Esophagus squamous epithelium (tissue), 5 donors: Measurements from ENCODE around the gene CREB5. TPM values are rescaled to one million over a fixed set of nuclear protein-coding genes. Genes with fewer than 3 reads are reported as not detected.

Source experiments
- DNase-seq: peaks from one replicate; lab custom pipeline; 2025; lab: John Stamatoyannopoulos, UW
- H3K27ac ChIP-seq, 4 donors: fragments of 200-600 bp; sonication (generic); one replicate each; pipeline ENCODE4 v1.5.1; 2016 to 2019; ENCODE audit warnings: mild to moderate bottlenecking in 1 of 4
- H3K27me3 ChIP-seq, 4 donors: fragments of 200-600 bp; sonication (generic); 1 replicate in 3 of 4; 2 replicates in 1 of 4; pipeline versions ENCODE4 v1.5.1 to v1.6.0; 2017 to 2021; ENCODE audit warnings: antibody characterized with exemption in 1 of 4
- H3K36me3 ChIP-seq, 3 donors: fragments of 200-600 bp; sonication (generic); one replicate each; pipeline ENCODE4 v1.5.1; 2016 to 2019
- H3K4me1 ChIP-seq, 3 donors: fragments of 200-600 bp; sonication (generic); one replicate each; pipeline ENCODE4 v1.5.1; 2017 to 2019
- H3K4me3 ChIP-seq, 4 donors: fragments of 200-600 bp; sonication (generic); 1 replicate in 3 of 4; 2 replicates in 1 of 4; pipeline ENCODE4 v1.5.1; 2016 to 2019; ENCODE audit warnings: mild to moderate bottlenecking in 2 of 4, moderate library complexity in 1 of 4
- H3K9me3 ChIP-seq, 3 donors: fragments of 200-600 bp; sonication (generic); one replicate each; pipeline ENCODE4 v1.5.1; 2016 to 2019
- CTCF ChIP-seq, 6 experiments: fragments of 450-650 bp in 4 of 6; fragments of 200-600 bp in 2 of 6; sonication (generic) in 2 of 6; IDR thresholded peaks; one replicate each; pipeline ENCODE4 v1.5.1; 2016 to 2019; ENCODE audit warnings: antibody characterized with exemption in 6 of 6, mild to moderate bottlenecking in 4 of 6, moderate library complexity in 4 of 6
- POLR2A ChIP-seq, 4 donors: fragments of 450-650 bp; IDR thresholded peaks; one replicate each; pipeline ENCODE4 v1.6.1; 2017; ENCODE audit warnings: antibody characterized with exemption in 4 of 4, mild to moderate bottlenecking in 4 of 4, moderate library complexity in 3 of 4
- WGBS, 2 donors: methylation state at CpG; one replicate each; pipeline ENCODE4 v1.1.5; 2018; 5-methylcytosine and 5-hydroxymethylcytosine counted together
- intact Hi-C: fragments of 100-400 bp; cut with DNase I; formaldehyde crosslinking; loops from one replicate; pipeline ENCODE4 v1.15.0; 2022
- total RNA-seq, 4 donors: library from RNA; depleted of rRNA; stranded (reverse); fragments of >200 nt; gene quantifications; one replicate each; pipeline ENCODE4 v1.1.0, GENCODE V29; 2016
- donor health status: DM: yes; HTN: yes; CAD: no.

CREB5 gene
- total RNA-seq, 4 donors from 2014 or later, result 0.30 to 5.0 (median 2.2) TPM

GRCh38 chr7:28747854-28748253, 335.5 kb downstream of the CREB5 start:
- Histone ChIP-seq H3K27me3 (no peaks in the 10 kb centered on the region), H3K36me3 (no peaks in the 10 kb centered on the region), H3K9me3 (no peaks in the 10 kb centered on the region), H3K27ac (no peak overlapping the region), H3K4me3 (no peak overlapping the region), H3K4me1 (peaks cover 0 to 18% (median 4%) of the 10 kb centered on the region in 3 donors)
- DNase-seq, result no peak
- 75 to 86% methylated on average over 2 to 3 of the region's 3 CpGs for WGBS, 2 donors
- intact Hi-C loops, result no loop called here
- no peak for TF ChIP-seq POLR2A (IDR thresholded peaks at IDR 0.05)
- TF ChIP-seq CTCF (IDR thresholded peaks at IDR 0.05), result no peak

- Histone ChIP-seq H3K27me3 (no peaks in the 10 kb centered on the region), H3K9me3 (no peaks in the 10 kb centered on the region), H3K27ac (no peak overlapping the region), H3K36me3 (no peaks in the 10 kb centered on the region), H3K4me1 (peaks cover 0 to 18% (median 4%) of the 10 kb centered on the region in 3 donors), H3K4me3 (no peak overlapping the region)
- DNase-seq, result no peak
- 64 to 79% methylated on average over 4 of the region's 4 CpGs for WGBS, 2 donors
- no peak for TF ChIP-seq CTCF (IDR thresholded peaks at IDR 0.05)
- TF ChIP-seq POLR2A (IDR thresholded peaks at IDR 0.05), result no peak
- intact Hi-C loops, result no loop called here
Measured at GRCh38 chr7:28748346-28748745, 336.0 kb downstream of the CREB5 start.

DNA sequence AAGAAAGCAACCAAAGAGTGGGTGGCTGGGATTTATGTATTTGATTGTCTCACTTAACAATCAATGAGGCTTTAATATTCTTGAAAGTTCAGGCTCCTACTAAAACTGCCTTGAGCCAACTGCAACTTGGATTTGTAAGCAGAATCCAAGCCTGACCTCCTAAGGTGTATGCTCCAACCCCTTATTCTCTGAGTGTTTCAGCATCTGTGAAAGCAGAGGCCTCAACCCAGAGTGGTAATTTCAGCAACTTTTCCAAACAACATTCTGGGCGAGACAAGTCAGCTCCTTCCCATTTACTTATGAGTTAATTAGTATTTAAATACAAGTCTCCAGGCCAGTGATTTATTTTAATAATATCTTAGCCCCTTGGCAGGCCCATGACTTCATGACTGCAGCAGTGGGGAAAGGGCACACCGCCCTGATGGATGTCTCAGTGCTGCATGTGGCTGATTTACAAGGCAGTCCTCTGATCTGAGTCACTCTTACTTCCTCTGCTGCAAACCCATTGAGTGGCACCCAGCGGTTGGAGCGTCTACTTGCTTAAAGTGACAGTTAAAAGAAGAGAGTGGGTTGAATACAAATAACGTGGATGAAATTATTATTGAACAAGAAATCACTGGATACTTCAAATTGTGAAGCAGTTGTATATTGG, 336.7 kb downstream of the CREB5 start:
- Histone ChIP-seq H3K27ac (peak overlapping the region in 1 of 4 donors; percentile 6), H3K4me1 (peaks cover 0 to 18% (median 4%) of the 10 kb centered on the region in 3 donors), H3K27me3 (no peaks in the 10 kb centered on the region), H3K9me3 (no peaks in the 10 kb centered on the region), H3K4me3 (no peak overlapping the region), H3K36me3 (no peaks in the 10 kb centered on the region)
- TF ChIP-seq POLR2A (IDR thresholded peaks at IDR 0.05) (no peak), CTCF (IDR thresholded peaks at IDR 0.05) (no peak)
- intact Hi-C loops, result no loop called here
- 31 to 45% methylated on average over 5 of the region's 5 CpGs for WGBS, 2 donors
- no peak for DNase-seq

DNA sequence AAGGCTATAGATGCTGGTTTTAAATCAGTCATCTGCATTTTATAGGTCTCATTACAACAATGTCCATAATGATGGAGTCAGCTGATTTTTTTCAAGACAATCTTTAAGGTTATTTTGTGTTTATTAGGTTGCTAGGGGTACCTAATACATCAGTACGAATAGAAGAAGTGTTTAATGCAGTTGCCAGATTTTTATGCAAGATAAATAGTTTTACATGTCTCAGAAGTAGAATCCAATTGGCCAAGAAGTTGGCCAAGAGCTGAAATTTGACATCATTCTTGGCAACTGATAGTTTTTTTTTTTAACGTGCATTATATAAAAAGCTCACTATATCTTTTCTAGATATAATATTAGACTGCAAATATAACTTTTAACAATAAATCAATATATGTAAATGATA, 337.3 kb downstream of the CREB5 start:
- no peak for DNase-seq
- H3K36me3 ChIP-seq, result no peaks in the 10 kb centered on the region
- no peak overlapping the region for H3K27ac ChIP-seq
- no peaks in the 10 kb centered on the region for H3K9me3 ChIP-seq
- TF ChIP-seq CTCF (IDR thresholded peaks at IDR 0.05), result no peak
- TF ChIP-seq POLR2A (IDR thresholded peaks at IDR 0.05), result no peak
- intact Hi-C loops, result no loop called here
- no peaks in the 10 kb centered on the region for H3K27me3 ChIP-seq
- 6 to 19% methylated on average over 2 of the region's 2 CpGs for WGBS, 2 donors
- no peak overlapping the region for H3K4me3 ChIP-seq
- H3K4me1 ChIP-seq, result peaks cover 0 to 18% (median 4%) of the 10 kb centered on the region in 3 donors

DNA sequence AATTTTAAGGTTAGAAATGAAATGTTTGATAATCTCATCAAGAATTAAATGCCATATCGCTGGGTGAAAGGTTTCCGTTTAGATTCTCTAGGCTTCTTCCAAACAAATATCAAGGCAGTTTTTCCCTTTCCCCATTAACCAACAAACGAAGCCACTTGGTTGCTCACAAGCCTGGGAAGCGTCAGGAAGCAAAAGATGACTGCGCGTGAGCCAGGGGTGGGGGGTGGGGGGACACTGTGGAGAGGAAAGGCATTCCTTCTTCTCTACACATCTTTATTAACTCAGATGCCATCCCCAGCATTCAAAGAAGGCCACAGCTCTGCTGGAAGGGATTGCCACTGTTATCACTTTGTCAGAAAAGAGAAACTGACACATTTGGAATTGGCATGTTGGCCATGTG, 338.7 kb downstream of the CREB5 start:
- TF ChIP-seq CTCF (IDR thresholded peaks at IDR 0.05), result no peak
- TF ChIP-seq POLR2A (IDR thresholded peaks at IDR 0.05), result no peak
- DNase-seq, result no peak
- WGBS, 2 donors, result 86 to 96% methylated on average over 6 of the region's 6 CpGs
- Histone ChIP-seq H3K27me3 (no peaks in the 10 kb centered on the region), H3K4me3 (no peak overlapping the region), H3K4me1 (peaks cover 0 to 18% (median 4%) of the 10 kb centered on the region in 3 donors), H3K9me3 (no peaks in the 10 kb centered on the region), H3K27ac (no peak overlapping the region), H3K36me3 (no peaks in the 10 kb centered on the region)
- intact Hi-C loops, result no loop called here
